Adrenal gland (tissue), 12 donors: ENCODE data around the gene OR2AT4. TPM values are rescaled to one million over a fixed set of nuclear protein-coding genes. Genes with fewer than 3 reads are reported as not detected.
"Not testable (repeated sequence)": the region's sequence is repeated elsewhere in the genome, so short reads cannot be mapped to it uniquely, and the experiment has no call there.

Experiments
- DNase-seq, 7 donors: peaks; one replicate each; pipeline ENCODE4 v3.0.0-alpha.2; 2019 to 2020
- H3K27ac ChIP-seq, 5 donors: fragments of 200-600 bp; sonication (generic) in 4 of 5; 1 replicate in 3 of 5; 2 replicates in 2 of 5; pipeline versions ENCODE4 v1.5.1 to v1.8.0; 2016 to 2020; ENCODE audit warnings: mild to moderate bottlenecking in 1 of 5
- H3K27me3 ChIP-seq: fragments of 200-600 bp; 2 replicates; pipeline ENCODE4 v1.8.0; 2021
- H3K36me3 ChIP-seq, 2 donors: fragments of 200-600 bp; replicated peaks in 1 of 2; 1 replicate in 1 of 2; 2 replicates in 1 of 2; pipeline versions ENCODE4 v1.5.1 to v1.8.0; 2018 to 2022
- H3K4me1 ChIP-seq, 2 donors: fragments of 200-600 bp; replicated peaks in 1 of 2; 1 replicate in 1 of 2; 2 replicates in 1 of 2; pipeline versions ENCODE4 v1.5.1 to v1.8.0; 2018 to 2021
- H3K4me3 ChIP-seq, 4 donors: fragments of 200-600 bp; sonication (generic) in 3 of 4; one replicate each; pipeline ENCODE4 v1.5.1; 2016 to 2018
- H3K9me3 ChIP-seq, 3 donors: fragments of 200-600 bp; sonication (generic) in 1 of 3; replicated peaks in 1 of 3; 1 replicate in 2 of 3; 2 replicates in 1 of 3; pipeline versions ENCODE4 v1.5.1 to v1.8.0; 2016 to 2021
- CTCF ChIP-seq, 6 experiments: fragments of 450-650 bp in 4 of 6; fragments of 200-600 bp in 2 of 6; sonication (generic) in 1 of 6; IDR thresholded peaks; 1 replicate in 5 of 6; 2 replicates in 1 of 6; pipeline versions ENCODE4 v1.5.1 to v1.8.0; 2016 to 2021; ENCODE audit warnings: antibody characterized with exemption in 6 of 6, mild to moderate bottlenecking in 2 of 6, moderate library complexity in 1 of 6
- POLR2A ChIP-seq, 2 donors: fragments of 450-650 bp; IDR thresholded peaks; one replicate each; pipeline ENCODE4 v1.6.1; 2017; ENCODE audit warnings: antibody characterized with exemption in 2 of 2, mild to moderate bottlenecking in 2 of 2, moderate library complexity in 1 of 2
- WGBS, 4 donors: extraction: QIAGEN DNeasy Blood & Tissue Kit in 2 of 4; methylation state at CpG; one replicate each; pipeline versions ENCODE4 v1.1.5 to v1.1.7; 2013 to 2017; 5-methylcytosine and 5-hydroxymethylcytosine counted together
- intact Hi-C, 2 donors: fragments of 100-400 bp; cut with DNase I; formaldehyde crosslinking; loops; one replicate each; pipeline versions ENCODE4 v1.14.1 to v1.15.0; 2022 to 2023
- polyA plus RNA-seq, 3 donors: library from polyadenylated mRNA; stranded (reverse); fragments of 200-250 nt in 2 of 3; fragments of 350-450 nt in 1 of 3; fragmentation: Illumina TruSeq in 1 of 3; extraction: RNeasy Lipid Tissue Mini Kit (QIAGEN cat#74804) in 1 of 3; gene quantifications; one replicate each; pipeline ENCODE4 v1.2.3, GENCODE V29; 2013 to 2014
- total RNA-seq, 9 donors: library from RNA; depleted of rRNA in 4 of 9; stranded (reverse); fragments of >200 nt in 4 of 9; fragments of 120-200 nt in 1 of 9; fragmentation: NEBNext Ultra II Directional in 1 of 9; extraction: Animal tissue kit (Norgen Biotek cat#: 25700) in 1 of 9; gene quantifications; one replicate each; pipeline versions ENCODE4 v1.1.0 to v1.2.4, GENCODE V29; 2013 to 2023
- donor health status: healthy with polysubstance abuse.
- donor health status: Bipolar disorder and iron deficiency.
- donor health status: DM: yes; HTN: yes; CAD: no.
- donor health status: DM: no; HTN: no; CAD: no.
- donor health status: DM: no; HTN: no; CAD: no.
- donor health status: DM: yes; HTN: yes; CAD: no.

The OR2AT4 gene
- total and polyA plus RNA-seq, 12 donors = not detected

GRCh38 chr11:75047191-75047590 is 49.5 kb downstream of the OR2AT4 start:
- H3K36me3 ChIP-seq = no peaks in the 10 kb centered on the region
- WGBS, 4 donors = 90 to 95% (median 92%) methylated on average over 4 of the region's 4 CpGs
- H3K27ac ChIP-seq = no peak overlapping the region
- H3K27me3 ChIP-seq = no peaks in the 10 kb centered on the region
- no peak overlapping the region for H3K4me3 ChIP-seq
- peaks cover 0 to 4% (median 0%) of the 10 kb centered on the region in 3 donors for H3K9me3 ChIP-seq
- TF ChIP-seq CTCF (IDR thresholded peaks at IDR 0.05) = no peak
- no peak for TF ChIP-seq POLR2A (IDR thresholded peaks at IDR 0.05)
- DNase-seq = no peak
- intact Hi-C loops = no loop called here
- H3K4me1 ChIP-seq = no peaks in the 10 kb centered on the region

GRCh38 chr11:75046668-75047067 is 50.0 kb downstream of the OR2AT4 start:
- DNase-seq, H3K4me1 ChIP-seq, H3K4me3 ChIP-seq, intact Hi-C loops, H3K27me3 ChIP-seq, H3K27ac ChIP-seq, H3K36me3 ChIP-seq, H3K9me3 ChIP-seq: not testable (repeated sequence)
- WGBS, 4 donors = 83 to 87% (median 85%) methylated on average over 5 of the region's 5 CpGs

GRCh38 chr11:75044381-75045170 is 52.1 kb downstream of the OR2AT4 start:
- H3K4me1 ChIP-seq, DNase-seq, intact Hi-C loops, H3K4me3 ChIP-seq, H3K27ac ChIP-seq, H3K27me3 ChIP-seq, H3K36me3 ChIP-seq, H3K9me3 ChIP-seq: not testable (repeated sequence)
- 86 to 91% (median 88%) methylated on average over 15 of the region's 15 CpGs for WGBS, 4 donors

- intact Hi-C loops, H3K27ac ChIP-seq, H3K36me3 ChIP-seq, H3K9me3 ChIP-seq, H3K4me3 ChIP-seq, H3K4me1 ChIP-seq, DNase-seq, H3K27me3 ChIP-seq: not testable (repeated sequence)
- 54 to 74% (median 59%) methylated on average over 3 of the region's 3 CpGs for WGBS, 4 donors
These were observed 54.9 kb downstream of the OR2AT4 start for GRCh38 chr11:75041821-75042220.

- WGBS, 4 donors = 95 to 100% (median 98%) methylated on average over 2 of the region's 2 CpGs
- DNase-seq = no peak
- intact Hi-C loops = no loop called here
These were observed 55.4 kb downstream of the OR2AT4 start for GRCh38 chr11:75041263-75041662.

More at GRCh38 chr11:75041263-75041662, 55.4 kb downstream of the OR2AT4 start:
- H3K27ac ChIP-seq = no peak overlapping the region
- H3K36me3 ChIP-seq = no peaks in the 10 kb centered on the region
- no peaks in the 10 kb centered on the region for H3K27me3 ChIP-seq
- TF ChIP-seq CTCF (IDR thresholded peaks at IDR 0.05) (no peak), POLR2A (IDR thresholded peaks at IDR 0.05) (no peak)
- H3K9me3 ChIP-seq = no peaks in the 10 kb centered on the region
- H3K4me3 ChIP-seq = no peak overlapping the region
- H3K4me1 ChIP-seq = no peaks in the 10 kb centered on the region
